Caki2 (cell line): ENCODE data around the gene LST1. TPM values are rescaled to one million over a fixed set of nuclear protein-coding genes. Genes with fewer than 3 reads are reported as not detected.

ENCODE experiments used
- DNase-seq: peaks from one replicate; pipeline ENCODE4 v3.0.0-alpha.2; 2015; ENCODE audit warnings: low read depth
- in situ Hi-C: cut with HindIII; loops from 2 replicates; pipeline ENCODE4 v1.10.0; 2016; ENCODE audit warnings: low sequenced_read_pairs, low pct_unique_long_range_greater_than_20kb, mixed read lengths
- total RNA-seq: library from RNA; depleted of rRNA; stranded (reverse); fragments of >200 nt; shearing (Covaris generic); gene quantifications from 2 replicates; pipeline ENCODE4 v1.2.3, GENCODE V29; 2014; ENCODE audit warnings: low replicate concordance; rRNA removed

Gene LST1
- total RNA-seq, 1 experiment from 2014 or later = not detected

GRCh38 chr6:31631209-31631608 lies 45.1 kb downstream of the LST1 start:
- in situ Hi-C loops = no loop called here
- no peak for DNase-seq

- in situ Hi-C loops = no loop called here
- no peak for DNase-seq
These were observed 45.7 kb downstream of the LST1 start for GRCh38 chr6:31631681-31632278.

DNA sequence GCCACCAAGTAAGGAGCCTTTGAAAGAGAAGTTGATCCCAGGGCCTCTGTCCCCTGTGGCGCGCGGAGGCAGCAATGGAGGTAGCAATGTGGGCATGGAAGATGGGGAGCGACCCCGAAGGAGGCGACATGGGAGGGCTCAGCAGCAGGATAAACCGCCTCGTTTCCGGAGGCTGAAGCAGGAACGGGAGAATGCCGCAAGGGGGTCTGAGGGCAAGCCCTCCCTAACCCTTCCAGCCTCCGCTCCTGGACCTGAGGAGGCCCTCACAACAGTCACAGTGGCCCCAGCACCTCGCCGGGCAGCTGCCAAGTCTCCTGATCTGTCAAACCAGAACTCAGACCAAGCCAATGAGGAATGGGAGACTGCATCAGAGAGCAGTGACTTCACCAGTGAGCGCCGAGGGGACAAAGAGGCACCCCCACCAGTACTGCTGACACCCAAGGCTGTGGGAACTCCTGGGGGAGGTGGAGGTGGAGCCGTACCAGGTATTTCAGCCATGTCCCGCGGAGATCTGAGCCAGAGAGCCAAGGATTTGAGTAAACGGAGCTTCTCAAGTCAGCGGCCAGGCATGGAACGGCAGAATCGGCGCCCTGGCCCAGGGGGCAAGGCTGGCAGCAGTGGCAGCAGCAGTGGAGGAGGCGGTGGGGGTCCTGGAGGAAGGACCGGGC lies 46.3 kb downstream of the LST1 start:
- DNase-seq = no peak
- in situ Hi-C loops = no loop called here

DNA sequence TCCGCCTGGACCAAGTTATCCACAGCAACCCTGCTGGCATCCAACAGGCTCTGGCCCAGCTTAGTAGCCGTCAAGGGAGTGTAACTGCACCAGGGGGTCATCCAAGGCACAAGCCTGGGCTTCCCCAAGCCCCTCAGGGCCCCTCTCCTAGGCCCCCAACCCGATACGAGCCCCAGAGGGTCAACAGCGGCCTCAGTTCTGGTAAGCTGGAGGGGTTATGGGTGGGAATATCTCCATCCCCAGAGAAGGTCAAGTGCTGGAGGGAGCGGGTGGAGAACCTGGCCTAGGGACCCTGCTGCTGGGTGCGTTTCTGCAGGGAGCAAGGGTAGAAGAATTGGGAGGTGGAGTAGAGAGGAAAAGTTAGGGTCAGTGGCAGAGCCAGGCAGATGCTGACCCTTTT lies 47.4 kb downstream of the LST1 start:
- DNase-seq = no peak
- in situ Hi-C loops = no loop called here

GRCh38 chr6:31634131-31634530 lies 48.1 kb downstream of the LST1 start:
- in situ Hi-C loops = no loop called here
- DNase-seq = no peak

DNA sequence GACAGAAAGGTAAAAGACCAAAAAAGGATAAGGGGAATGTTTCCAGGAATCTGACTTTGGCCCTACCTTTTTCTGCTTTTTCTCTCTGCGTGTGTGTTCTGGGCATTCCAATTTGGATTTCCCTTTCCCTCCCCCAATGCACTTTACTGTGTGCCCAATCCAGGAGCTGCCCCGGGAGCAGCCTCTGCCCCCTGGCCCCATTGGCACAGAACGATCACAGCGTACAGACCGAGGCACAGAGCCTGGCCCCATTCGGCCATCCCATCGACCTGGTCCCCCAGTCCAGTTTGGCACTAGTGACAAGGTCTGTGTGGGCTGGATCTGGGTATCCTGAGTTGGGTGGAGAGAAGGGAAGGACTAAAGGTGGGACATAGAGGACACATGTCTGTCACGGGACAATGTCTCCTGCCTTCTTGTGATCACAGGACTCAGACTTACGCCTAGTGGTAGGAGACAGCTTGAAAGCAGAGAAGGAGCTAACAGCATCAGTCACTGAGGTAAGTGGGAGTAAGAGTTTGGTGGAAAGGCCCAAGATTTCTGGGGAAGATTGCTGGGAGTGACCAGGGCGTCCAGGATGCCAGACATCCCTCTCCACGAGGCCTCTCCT lies 49.0 kb downstream of the LST1 start:
- no peak for DNase-seq
- in situ Hi-C loops = no loop called here

GRCh38 chr6:31636698-31637596 lies 50.9 kb downstream of the LST1 start:
- DNase-seq = no peak
- in situ Hi-C loops = no loop called here

Other genes with a start within 250 kb of the LST1 start
- 379 and 544 TPM in 2 replicates for gene HLA-B, start 229.1 kb upstream of the LST1 start, total RNA-seq
- 28.9 and 34.3 TPM in 2 replicates for gene MICA, start 182.7 kb upstream of the LST1 start, total RNA-seq
- gene MICB, start 88.1 kb upstream of the LST1 start, total RNA-seq = 11.5 and 18.2 TPM in 2 replicates
- not detected in 2 replicates for gene MCCD1, start 57.3 kb upstream of the LST1 start, total RNA-seq
- 623 and 688 TPM in 2 replicates for gene DDX39B, start 44.3 kb upstream of the LST1 start, total RNA-seq
- gene ATP6V1G2, start 39.7 kb upstream of the LST1 start, total RNA-seq = 0.14 and 0.64 TPM in 2 replicates
- gene NFKBIL1, start 38.7 kb upstream of the LST1 start, total RNA-seq = 52.6 and 56.1 TPM in 2 replicates
- not detected in 2 replicates for gene LTA, start 14.0 kb upstream of the LST1 start, total RNA-seq
- gene TNF, start 10.7 kb upstream of the LST1 start, total RNA-seq = 0.91 and 4.3 TPM in 2 replicates
- gene LTB, start 3.9 kb upstream of the LST1 start, total RNA-seq = not detected in 2 replicates
- gene NCR3, start 6.7 kb downstream of the LST1 start, total RNA-seq = not detected in 2 replicates
- not detected in 2 replicates for gene AIF1, start 29.0 kb downstream of the LST1 start, total RNA-seq
- gene PRRC2A, start 34.4 kb downstream of the LST1 start, total RNA-seq = 31.0 and 36.2 TPM in 2 replicates
- gene BAG6, start 66.4 kb downstream of the LST1 start, total RNA-seq = 286 and 338 TPM in 2 replicates
- 9.2 TPM in 1 of 2 replicates, not detected in the other for gene APOM, start 69.6 kb downstream of the LST1 start, total RNA-seq
- 12.4 and 21.5 TPM in 2 replicates for gene C6orf47, start 74.5 kb downstream of the LST1 start, total RNA-seq
- 35.2 and 52.4 TPM in 2 replicates for gene GPANK1, start 78.7 kb downstream of the LST1 start, total RNA-seq
- 66.9 and 104 TPM in 2 replicates for gene CSNK2B, start 79.8 kb downstream of the LST1 start, total RNA-seq
- gene LY6G5B, start 83.7 kb downstream of the LST1 start, total RNA-seq = not detected in 2 replicates
- 0.30 TPM in 1 of 2 replicates, not detected in the other for gene LY6G5C, start 94.8 kb downstream of the LST1 start, total RNA-seq
- 46.9 and 75.6 TPM in 2 replicates for gene ABHD16A, start 117.0 kb downstream of the LST1 start, total RNA-seq
- not detected in 2 replicates for gene LY6G6F, start 120.6 kb downstream of the LST1 start, total RNA-seq
- gene LY6G6D, start 129.1 kb downstream of the LST1 start, total RNA-seq = not detected in 2 replicates
- gene LY6G6C, start 135.5 kb downstream of the LST1 start, total RNA-seq = not detected in 2 replicates
- gene MPIG6B, start 137.1 kb downstream of the LST1 start, total RNA-seq = not detected in 2 replicates
- 214 and 216 TPM in 2 replicates for gene DDAH2, start 143.0 kb downstream of the LST1 start, total RNA-seq
- 1,335 and 1,598 TPM in 2 replicates for gene CLIC1, start 150.3 kb downstream of the LST1 start, total RNA-seq
- 20.2 and 54.7 TPM in 2 replicates for gene MSH5, start 153.7 kb downstream of the LST1 start, total RNA-seq
- gene SAPCD1, start 176.4 kb downstream of the LST1 start, total RNA-seq = 6.2 TPM in 1 of 2 replicates, not detected in the other
- gene VWA7, start 191.1 kb downstream of the LST1 start, total RNA-seq = 5.5 and 6.1 TPM in 2 replicates
- gene VARS1, start 209.5 kb downstream of the LST1 start, total RNA-seq = 122 and 144 TPM in 2 replicates
- gene LSM2, start 220.7 kb downstream of the LST1 start, total RNA-seq = 75.6 and 85.5 TPM in 2 replicates
- gene HSPA1L, start 229.0 kb downstream of the LST1 start, total RNA-seq = 0.61 and 2.0 TPM in 2 replicates
- gene HSPA1A, start 229.3 kb downstream of the LST1 start, total RNA-seq = 316 and 350 TPM in 2 replicates
- 441 and 449 TPM in 2 replicates for gene HSPA1B, start 241.5 kb downstream of the LST1 start, total RNA-seq